DOHH2 (cell line): ENCODE measurements around the gene DNAJB5.

Source experiments
- H3F3A ChIP-seq: fragments of 200-600 bp; sonication (generic), shearing (Covaris generic); 2 replicates; pipeline ENCODE4 v1.6.0; 2016; ENCODE audit warnings: antibody characterized with exemption, mild to moderate bottlenecking; ENCODE audit not compliant: control insufficient read depth, insufficient read depth
- H3K27ac ChIP-seq: fragments of 200-600 bp; sonication (generic); 2 replicates; pipeline ENCODE4 v1.5.1; 2014; ENCODE audit warnings: low read depth, mild to moderate bottlenecking, low read length, moderate library complexity
- H3K27me3 ChIP-seq: fragments of 200-600 bp; sonication (generic); 2 replicates; pipeline ENCODE4 v1.6.1; 2014; ENCODE audit warnings: mild to moderate bottlenecking, low read length, mixed read lengths; ENCODE audit not compliant: control insufficient read depth
- H3K36me3 ChIP-seq: fragments of 200-600 bp; sonication (generic); 2 replicates; pipeline ENCODE4 v1.6.1; 2014; ENCODE audit warnings: mild to moderate bottlenecking, low read length, moderate library complexity, mixed read lengths; ENCODE audit not compliant: control insufficient read depth
- H3K4me1 ChIP-seq: fragments of 200-600 bp; sonication (generic); 2 replicates; pipeline ENCODE4 v1.6.1; 2014; ENCODE audit warnings: mild to moderate bottlenecking, low read length, mixed read lengths; ENCODE audit not compliant: control insufficient read depth
- H3K4me2 ChIP-seq: fragments of 200-600 bp; sonication (generic); 2 replicates; pipeline ENCODE4 v1.6.0; 2014; ENCODE audit warnings: mild to moderate bottlenecking, low read length, moderate library complexity
- H3K4me3 ChIP-seq: fragments of 200-600 bp; sonication (generic); 2 replicates; pipeline ENCODE4 v1.5.1; 2014; ENCODE audit warnings: mild to moderate bottlenecking, low read length, mixed read lengths
- H3K79me2 ChIP-seq: fragments of 200-600 bp; sonication (generic); 2 replicates; pipeline ENCODE4 v1.6.1; 2014; ENCODE audit warnings: mild to moderate bottlenecking, low read length, mixed read lengths; ENCODE audit not compliant: control insufficient read depth
- H3K9me2 ChIP-seq: fragments of 200-600 bp; sonication (generic); replicated peaks from 2 replicates; pipeline ENCODE4 v1.6.1; 2014; ENCODE audit warnings: mild to moderate bottlenecking, low read length, mixed read lengths; ENCODE audit not compliant: control insufficient read depth
- H3K9me3 ChIP-seq: fragments of 200-600 bp; sonication (generic); 2 replicates; pipeline ENCODE4 v1.6.1; 2014; ENCODE audit warnings: antibody characterized with exemption, low read length, mixed read lengths; ENCODE audit not compliant: control insufficient read depth, insufficient read depth
- H4K20me1 ChIP-seq: fragments of 200-600 bp; sonication (generic); 2 replicates; pipeline ENCODE4 v1.6.0; 2014; ENCODE audit warnings: low read depth, mild to moderate bottlenecking, antibody characterized with exemption, low read length, moderate library complexity; ENCODE audit not compliant: control insufficient read depth, insufficient read depth
- CTCF ChIP-seq: fragments of 200-600 bp; sonication (generic); IDR thresholded peaks from one replicate; pipeline ENCODE4 v1.5.1; 2014; ENCODE audit warnings: antibody characterized with exemption, mild to moderate bottlenecking, low read depth, low read length; ENCODE audit not compliant: poor library complexity, severe bottlenecking
- EZH2phosphoT487 ChIP-seq: fragments of 200-600 bp; sonication (generic); IDR thresholded peaks from 2 replicates; pipeline ENCODE4 v1.6.1; 2017; ENCODE audit warnings: borderline replicate concordance, mild to moderate bottlenecking, antibody characterized with exemption, low read length, moderate library complexity, mixed read lengths

Gene DNAJB5

GRCh38 chr9:35027374-35027773 lies 37.8 kb downstream of the DNAJB5 start:
- Histone ChIP-seq H3K9me3 (no peaks in the 10 kb centered on the region), H3K4me1 (peaks cover 10% of the 10 kb centered on the region), H3F3A (no peaks in the 10 kb centered on the region), H3K27me3 (no peaks in the 10 kb centered on the region), H3K4me2 (no peak overlapping the region), H3K27ac (no peak overlapping the region), H3K79me2 (no peaks in the 10 kb centered on the region), H4K20me1 (no peaks in the 10 kb centered on the region), H3K9me2 (no peaks in the 10 kb centered on the region), H3K36me3 (no peaks in the 10 kb centered on the region), H3K4me3 (no peak overlapping the region)
- TF ChIP-seq CTCF = no peak
- TF ChIP-seq EZH2phosphoT487 = no peak

- H3K27ac ChIP-seq = no peak overlapping the region
- H3K9me2 ChIP-seq = no peaks in the 10 kb centered on the region
- no peaks in the 10 kb centered on the region for H3F3A ChIP-seq
- no peak for TF ChIP-seq CTCF
- TF ChIP-seq EZH2phosphoT487 = no peak
- no peaks in the 10 kb centered on the region for H3K9me3 ChIP-seq
- no peak overlapping the region for H3K4me2 ChIP-seq
- no peaks in the 10 kb centered on the region for H3K36me3 ChIP-seq
- H3K27me3 ChIP-seq = no peaks in the 10 kb centered on the region
- no peaks in the 10 kb centered on the region for H3K79me2 ChIP-seq
- H4K20me1 ChIP-seq = no peaks in the 10 kb centered on the region
- H3K4me3 ChIP-seq = no peak overlapping the region
- H3K4me1 ChIP-seq = peaks cover 10% of the 10 kb centered on the region
Observed at GRCh38 chr9:35027860-35028259, 38.3 kb downstream of the DNAJB5 start.

DNA sequence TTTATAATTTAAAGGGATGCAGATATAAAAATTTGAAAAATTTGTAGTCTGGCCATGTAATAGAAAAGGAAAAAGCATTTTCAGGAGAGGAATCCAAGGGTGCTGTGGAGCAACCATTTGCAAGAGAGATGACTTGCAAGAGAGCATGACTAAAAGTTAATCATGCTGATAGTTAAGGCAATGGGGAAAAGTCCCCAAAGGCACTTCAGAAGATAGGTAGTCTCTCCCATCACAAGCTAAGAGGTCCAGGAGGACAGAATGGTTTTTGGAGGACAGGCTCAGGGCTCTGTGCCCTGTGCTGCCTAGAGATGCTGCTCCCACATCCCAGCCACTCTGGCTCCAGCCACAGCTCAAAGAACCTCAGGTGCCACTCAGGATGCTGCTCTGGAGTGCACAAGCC lies 38.8 kb downstream of the DNAJB5 start:
- H3K36me3 ChIP-seq = no peaks in the 10 kb centered on the region
- TF ChIP-seq EZH2phosphoT487 = no peak
- TF ChIP-seq CTCF = no peak
- no peak overlapping the region for H3K4me3 ChIP-seq
- no peaks in the 10 kb centered on the region for H3F3A ChIP-seq
- no peaks in the 10 kb centered on the region for H4K20me1 ChIP-seq
- H3K9me2 ChIP-seq = no peaks in the 10 kb centered on the region
- no peak overlapping the region for H3K4me2 ChIP-seq
- H3K27me3 ChIP-seq = no peaks in the 10 kb centered on the region
- H3K4me1 ChIP-seq = peaks cover 10% of the 10 kb centered on the region
- no peak overlapping the region for H3K27ac ChIP-seq
- no peaks in the 10 kb centered on the region for H3K9me3 ChIP-seq
- H3K79me2 ChIP-seq = no peaks in the 10 kb centered on the region

- no peak for TF ChIP-seq EZH2phosphoT487
- no peak for TF ChIP-seq CTCF
- Histone ChIP-seq H3F3A (no peaks in the 10 kb centered on the region), H3K27ac (no peak overlapping the region), H4K20me1 (no peaks in the 10 kb centered on the region), H3K79me2 (no peaks in the 10 kb centered on the region), H3K4me3 (no peak overlapping the region), H3K4me2 (no peak overlapping the region), H3K36me3 (no peaks in the 10 kb centered on the region), H3K9me2 (no peaks in the 10 kb centered on the region), H3K27me3 (no peaks in the 10 kb centered on the region), H3K4me1 (peaks cover 10% of the 10 kb centered on the region), H3K9me3 (no peaks in the 10 kb centered on the region)
Observed at GRCh38 chr9:35029241-35029640, 39.7 kb downstream of the DNAJB5 start.
